OCI-LY7 (cell line): ENCODE data around the gene RNF19B.
"Not testable (repeated sequence)": the region's sequence is repeated elsewhere in the genome, so short reads cannot be mapped to it uniquely, and the experiment has no call there.

ENCODE experiments used
- EZH2phosphoT487 ChIP-seq: fragments of 200-600 bp; sonication (generic); IDR thresholded peaks from 2 replicates; pipeline ENCODE4 v1.6.1; 2018; ENCODE audit warnings: low read depth, borderline replicate concordance, mild to moderate bottlenecking, mixed run types, antibody characterized with exemption, low read length, moderate library complexity, mixed read lengths
- TF ChIP-seq, protein P1 (sequence below): fragments of 200-600 bp; sonication (generic); conservative IDR thresholded peaks from 2 replicates; pipeline ENCODE4 v1.5.1; 2014; ENCODE audit warnings: mild to moderate bottlenecking, antibody characterized with exemption, low read length, moderate library complexity, mixed read lengths

DNA sequence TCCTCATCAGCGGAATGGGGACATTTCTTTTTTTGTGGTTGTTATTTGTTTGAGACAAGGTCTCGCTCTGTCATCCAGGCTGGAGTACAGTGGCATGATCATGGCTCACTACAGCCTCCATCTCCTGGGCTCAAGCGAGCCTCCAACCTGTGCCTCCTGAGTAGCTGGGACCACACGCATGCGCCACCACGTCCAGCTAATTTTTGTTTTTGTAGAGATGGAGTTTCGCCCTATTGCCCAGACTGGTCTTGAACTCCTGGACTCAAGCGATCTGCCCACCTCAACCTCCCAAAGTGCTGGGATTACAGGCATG is 28.7 kb upstream of the RNF19B start:
- TF ChIP-seq, protein P1, sequence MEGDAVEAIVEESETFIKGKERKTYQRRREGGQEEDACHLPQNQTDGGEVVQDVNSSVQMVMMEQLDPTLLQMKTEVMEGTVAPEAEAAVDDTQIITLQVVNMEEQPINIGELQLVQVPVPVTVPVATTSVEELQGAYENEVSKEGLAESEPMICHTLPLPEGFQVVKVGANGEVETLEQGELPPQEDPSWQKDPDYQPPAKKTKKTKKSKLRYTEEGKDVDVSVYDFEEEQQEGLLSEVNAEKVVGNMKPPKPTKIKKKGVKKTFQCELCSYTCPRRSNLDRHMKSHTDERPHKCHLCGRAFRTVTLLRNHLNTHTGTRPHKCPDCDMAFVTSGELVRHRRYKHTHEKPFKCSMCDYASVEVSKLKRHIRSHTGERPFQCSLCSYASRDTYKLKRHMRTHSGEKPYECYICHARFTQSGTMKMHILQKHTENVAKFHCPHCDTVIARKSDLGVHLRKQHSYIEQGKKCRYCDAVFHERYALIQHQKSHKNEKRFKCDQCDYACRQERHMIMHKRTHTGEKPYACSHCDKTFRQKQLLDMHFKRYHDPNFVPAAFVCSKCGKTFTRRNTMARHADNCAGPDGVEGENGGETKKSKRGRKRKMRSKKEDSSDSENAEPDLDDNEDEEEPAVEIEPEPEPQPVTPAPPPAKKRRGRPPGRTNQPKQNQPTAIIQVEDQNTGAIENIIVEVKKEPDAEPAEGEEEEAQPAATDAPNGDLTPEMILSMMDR: not testable (repeated sequence)
- TF ChIP-seq EZH2phosphoT487: not testable (repeated sequence)
